DND-41 (cell line): ENCODE results near the gene SPDYE3.
"Not testable (repeated sequence)": the region's sequence is repeated elsewhere in the genome, so short reads cannot be mapped to it uniquely, and the experiment has no call there.

Source experiments
- CTCF ChIP-seq: IDR thresholded peaks from 2 replicates; pipeline ENCODE4 v1.5.1; 2012; ENCODE audit warnings: borderline replicate concordance, low read length, moderate library complexity, mild to moderate bottlenecking; ENCODE audit not compliant: poor library complexity, severe bottlenecking; ENCODE audit errors: extremely low read depth
- EZH2 ChIP-seq: IDR thresholded peaks from 3 replicates; pipeline ENCODE4 v1.6.1; 2012; ENCODE audit warnings: borderline replicate concordance, low read depth, mild to moderate bottlenecking, moderate library complexity, low read length, inconsistent platforms; ENCODE audit not compliant: severe bottlenecking

GRCh38 chr7:100292162-100292561 lies 15.3 kb upstream of the SPDYE3 start:
- not testable (repeated sequence) for TF ChIP-seq CTCF, EZH2
